ENCODE measurements around the gene CEP295NL. TPM values are rescaled to one million over a fixed set of nuclear protein-coding genes. Genes with fewer than 3 reads are reported as not detected.
"Not testable (repeated sequence)": the region's sequence is repeated elsewhere in the genome, so short reads cannot be mapped to it uniquely, and the experiment has no call there.

CEP295NL gene
- total and polyA plus RNA-seq, 7 donors, result 0.04 to 0.52 (median 0.39) TPM; not detected in 2

GRCh38 chr17:78947235-78948149 is 44.5 kb upstream of the CEP295NL start:
- no peak for ATAC-seq
- TF ChIP-seq CTCF (IDR thresholded peaks at IDR 0.05), result no peak
- 80 to 88% (median 84%) methylated on average over 18 of the region's 18 CpGs for WGBS, 3 donors

GRCh38 chr17:78946631-78947030 is 43.6 kb upstream of the CEP295NL start:
- Histone ChIP-seq H3K27ac (no peak overlapping the region), H3K4me1 (no peaks in the 10 kb centered on the region), H3K27me3 (ENCODE audit: insufficient read depth in 3 of 3, low read length in 2 of 3) (peaks cover 0 to 10% (median 0%) of the 10 kb centered on the region in 3 donors), H3K36me3 (ENCODE audit: insufficient read depth in 1 of 2, low read depth in 1 of 2) (no peaks in the 10 kb centered on the region), H3K9me3 (peaks cover 13% of the 10 kb centered on the region), H3K4me3 (no peak overlapping the region)
- 86 to 93% (median 89%) methylated on average over 8 of the region's 8 CpGs for WGBS, 3 donors
- TF ChIP-seq CTCF (IDR thresholded peaks at IDR 0.05), result no peak
- intact Hi-C loops (cut with DNase I), result no loop called here
- ATAC-seq (no peak), DNase-seq (no peak)

More at GRCh38 chr17:78947235-78948149, 44.5 kb upstream of the CEP295NL start:
- Histone ChIP-seq H3K27ac (no peak overlapping the region), H3K4me1 (no peaks in the 10 kb centered on the region), H3K9me3 (peaks cover 14% of the 10 kb centered on the region), H3K4me3 (no peak overlapping the region), H3K27me3 (ENCODE audit: insufficient read depth in 3 of 3, low read length in 2 of 3) (peaks cover 0 to 10% (median 0%) of the 10 kb centered on the region in 3 donors), H3K36me3 (ENCODE audit: insufficient read depth in 1 of 2, low read depth in 1 of 2) (no peaks in the 10 kb centered on the region)
- intact Hi-C loops (cut with DNase I), result no loop called here
- no peak for DNase-seq

GRCh38 chr17:78946131-78946530 is 43.1 kb upstream of the CEP295NL start:
- no peak for TF ChIP-seq CTCF (IDR thresholded peaks at IDR 0.05)

GRCh38 chr17:78945455-78945854 is 42.5 kb upstream of the CEP295NL start:
- H3K4me3 ChIP-seq; intact Hi-C loops (cut with DNase I); H3K4me1 ChIP-seq; ATAC-seq; H3K36me3 ChIP-seq (ENCODE audit: insufficient read depth in 1 of 2, low read depth in 1 of 2); H3K27me3 ChIP-seq (ENCODE audit: insufficient read depth in 3 of 3, low read length in 2 of 3); H3K27ac ChIP-seq; H3K9me3 ChIP-seq; DNase-seq: not testable (repeated sequence)
- WGBS, 3 donors, result 74 to 92% (median 78%) methylated on average over 12 of the region's 12 CpGs

More at GRCh38 chr17:78946131-78946530, 43.1 kb upstream of the CEP295NL start:
- DNase-seq (no peak), ATAC-seq (no peak)
- Histone ChIP-seq H3K9me3 (peaks cover 8% of the 10 kb centered on the region), H3K4me1 (no peaks in the 10 kb centered on the region), H3K36me3 (ENCODE audit: insufficient read depth in 1 of 2, low read depth in 1 of 2) (no peaks in the 10 kb centered on the region), H3K27me3 (ENCODE audit: insufficient read depth in 3 of 3, low read length in 2 of 3) (peaks cover 0 to 10% (median 0%) of the 10 kb centered on the region in 3 donors), H3K4me3 (no peak overlapping the region), H3K27ac (no peak overlapping the region)
- WGBS, 3 donors, result 51 to 67% (median 51%) methylated on average over 7 of the region's 7 CpGs
- intact Hi-C loops (cut with DNase I), result no loop called here

GRCh38 chr17:78944956-78945355 is 42.0 kb upstream of the CEP295NL start:
- DNase-seq, result no peak
- 43 to 56% (median 44%) methylated on average over 10 of the region's 10 CpGs for WGBS, 3 donors
- Histone ChIP-seq H3K27me3 (ENCODE audit: insufficient read depth in 3 of 3, low read length in 2 of 3) (peaks cover 0 to 10% (median 0%) of the 10 kb centered on the region in 3 donors), H3K27ac (no peak overlapping the region), H3K4me1 (peaks cover 3% of the 10 kb centered on the region), H3K4me3 (no peak overlapping the region), H3K36me3 (ENCODE audit: insufficient read depth in 1 of 2, low read depth in 1 of 2) (no peaks in the 10 kb centered on the region), H3K9me3 (no peaks in the 10 kb centered on the region)
- intact Hi-C loops (cut with DNase I), result no loop called here
- ATAC-seq, result no peak
- no peak for TF ChIP-seq CTCF (IDR thresholded peaks at IDR 0.05)

Data from psoas muscle (tissue), 8 donors.